Panc1 (cell line): ENCODE measurements around the gene NPPC. TPM values are rescaled to one million over a fixed set of nuclear protein-coding genes. Genes with fewer than 3 reads are reported as not detected.

ENCODE experiments used
- ATAC-seq: fragments of 200-7000 bp; cut with Tn5 transposase; 2 replicates; pipeline ENCODE4 v1.9.1; 2020; ENCODE audit warnings: mild to moderate bottlenecking, moderate library complexity
- BruUV-seq: library from RNA; stranded (reverse); fragments of 400-500 nt; replicated peaks from 2 replicates; lab custom pipeline; 2021; lab: Mats Ljungman, UMichigan
- CTCF ChIA-PET: fragments of 300-600 bp; sonication (Branson Sonifier 250); formaldehyde crosslinking; loops from one replicate; lab custom pipeline; 2022; ENCODE audit warnings: antibody characterized with exemption; lab: Charles Lee
- POLR2A ChIA-PET: fragments of 300-600 bp; sonication (Branson Sonifier 250); formaldehyde crosslinking; loops from one replicate; lab custom pipeline; 2022; ENCODE audit warnings: antibody characterized with exemption; lab: Charles Lee
- DNase-seq: peaks from one replicate; pipeline ENCODE4 v3.0.0-alpha.2; 2010; ENCODE audit warnings: low read depth, low spot score
- H3K27ac ChIP-seq: 2 replicates; pipeline ENCODE4 v1.5.1; 2011; ENCODE audit warnings: mild to moderate bottlenecking, low read length, inconsistent platforms
- H3K27me3 ChIP-seq: fragments of 200-500 bp; sonication (Bioruptor generic); 2 replicates; pipeline ENCODE4 v1.6.0; 2014; ENCODE audit warnings: low read length, inconsistent platforms; ENCODE audit not compliant: control insufficient read depth, insufficient read depth
- H3K36me3 ChIP-seq: fragments of 200-500 bp; sonication (Bioruptor generic); 2 replicates; pipeline ENCODE4 v1.5.1; 2014; ENCODE audit warnings: inconsistent platforms, mild to moderate bottlenecking, low read length, moderate library complexity; ENCODE audit not compliant: control insufficient read depth, insufficient read depth
- H3K4me1 ChIP-seq: 2 replicates; pipeline ENCODE4 v1.5.1; 2011; ENCODE audit warnings: inconsistent platforms, mild to moderate bottlenecking, low read length, moderate library complexity; ENCODE audit not compliant: control insufficient read depth, insufficient read depth
- H3K4me3 ChIP-seq, 2 experiments: 2 replicates each; pipeline ENCODE4 v1.5.1; 2011 to 2012; ENCODE audit warnings: low read depth in 2 of 2, low read length in 2 of 2, mild to moderate bottlenecking in 2 of 2, inconsistent platforms in 1 of 2, moderate library complexity in 1 of 2
- H3K9me3 ChIP-seq: fragments of 200-500 bp; sonication (Bioruptor generic); 2 replicates; pipeline ENCODE4 v1.5.1; 2014; ENCODE audit warnings: low read depth, mild to moderate bottlenecking, inconsistent platforms, low read length, moderate library complexity; ENCODE audit not compliant: control insufficient read depth, insufficient read depth
- POLR2AphosphoS5 ChIP-seq: IDR thresholded peaks from 2 replicates; pipeline ENCODE4 v1.6.1; 2012; ENCODE audit warnings: mild to moderate bottlenecking, low read depth, low read length, moderate library complexity
- SIN3A ChIP-seq: IDR thresholded peaks from 2 replicates; pipeline ENCODE4 v1.6.1; 2012; ENCODE audit warnings: low read depth, mild to moderate bottlenecking, low read length, moderate library complexity, borderline replicate concordance; ENCODE audit not compliant: insufficient read depth
- TCF7L2 ChIP-seq: IDR thresholded peaks from 2 replicates; pipeline ENCODE4 v1.6.1; 2011; ENCODE audit warnings: mild to moderate bottlenecking, low read depth, low read length, inconsistent platforms
- in situ Hi-C: cut with HindIII; loops from 2 replicates; pipeline ENCODE4 v1.10.0; 2016; ENCODE audit warnings: low sequenced_read_pairs, low pct_unique_long_range_greater_than_20kb
- intact Hi-C: fragments of 100-400 bp; cut with micrococcal nuclease; formaldehyde crosslinking; loops from one replicate; pipeline ENCODE4 v1.10.0; 2022; ENCODE audit not compliant: unreplicated experiment
- total RNA-seq: library from RNA; stranded (reverse); gene quantifications from one replicate; pipeline ENCODE4 v1.2.1, GENCODE V29; 2021; ENCODE audit not compliant: unreplicated experiment
- TF ChIP-seq, protein P1 (sequence below): fragments of 450-650 bp; IDR thresholded peaks from 2 replicates; pipeline ENCODE4 v1.5.1; 2017; ENCODE audit warnings: mild to moderate bottlenecking
- TF ChIP-seq, protein P2 (sequence below), 2 experiments: IDR thresholded peaks; 2 replicates each; pipeline ENCODE4 v1.6.1; 2011 to 2012; ENCODE audit warnings: low read depth in 2 of 2, control low read depth in 1 of 2, low read length in 1 of 2, mild to moderate bottlenecking in 1 of 2, moderate library complexity in 1 of 2; ENCODE audit not compliant: insufficient read depth in 1 of 2

The NPPC gene
- total RNA-seq, 1 experiment from 2014 or later: 1.1 TPM

DNA sequence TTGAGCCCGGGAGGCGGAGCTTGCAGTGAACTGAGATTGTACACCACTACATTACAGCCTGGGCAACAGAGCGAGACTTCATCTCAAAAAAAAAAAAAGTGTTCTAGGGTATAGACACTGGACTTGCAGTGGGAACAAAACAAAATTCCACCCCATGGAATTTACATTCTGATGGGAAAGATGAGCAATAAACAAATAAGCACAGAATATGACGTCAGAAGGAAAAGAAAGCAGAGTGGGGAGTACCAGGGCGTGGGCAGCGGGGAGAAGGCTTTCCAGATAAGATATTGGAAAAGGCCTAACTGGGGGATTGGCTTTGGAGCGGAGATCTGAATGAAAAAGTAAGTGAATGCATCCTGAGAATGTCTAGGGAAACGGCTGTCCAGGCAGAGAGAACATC, 17.6 kb downstream of the NPPC start:
- H3K9me3 ChIP-seq: no peaks in the 10 kb centered on the region
- ChIA-PET POLR2A (no interaction called here), CTCF (no interaction called here)
- in situ Hi-C loops: no loop called here
- no peaks in the 10 kb centered on the region for H3K27me3 ChIP-seq
- H3K27ac ChIP-seq: no peak overlapping the region
- no peak for ATAC-seq
- no peak for DNase-seq
- intact Hi-C loops: loop anchor here (5.0 to 10.0 kb wide), 3 partner anchors 419 to 616 kb away; partner anchors contain the start of genes CHRND and PRSS56
- no peak overlapping the region for H3K4me3 ChIP-seq
- H3K36me3 ChIP-seq: no peaks in the 10 kb centered on the region
- BruUV-seq: no TSS peak
- H3K4me1 ChIP-seq: no peaks in the 10 kb centered on the region
- TF ChIP-seq TCF7L2: no peak
- no peak for TF ChIP-seq POLR2AphosphoS5
- TF ChIP-seq, protein P1, sequence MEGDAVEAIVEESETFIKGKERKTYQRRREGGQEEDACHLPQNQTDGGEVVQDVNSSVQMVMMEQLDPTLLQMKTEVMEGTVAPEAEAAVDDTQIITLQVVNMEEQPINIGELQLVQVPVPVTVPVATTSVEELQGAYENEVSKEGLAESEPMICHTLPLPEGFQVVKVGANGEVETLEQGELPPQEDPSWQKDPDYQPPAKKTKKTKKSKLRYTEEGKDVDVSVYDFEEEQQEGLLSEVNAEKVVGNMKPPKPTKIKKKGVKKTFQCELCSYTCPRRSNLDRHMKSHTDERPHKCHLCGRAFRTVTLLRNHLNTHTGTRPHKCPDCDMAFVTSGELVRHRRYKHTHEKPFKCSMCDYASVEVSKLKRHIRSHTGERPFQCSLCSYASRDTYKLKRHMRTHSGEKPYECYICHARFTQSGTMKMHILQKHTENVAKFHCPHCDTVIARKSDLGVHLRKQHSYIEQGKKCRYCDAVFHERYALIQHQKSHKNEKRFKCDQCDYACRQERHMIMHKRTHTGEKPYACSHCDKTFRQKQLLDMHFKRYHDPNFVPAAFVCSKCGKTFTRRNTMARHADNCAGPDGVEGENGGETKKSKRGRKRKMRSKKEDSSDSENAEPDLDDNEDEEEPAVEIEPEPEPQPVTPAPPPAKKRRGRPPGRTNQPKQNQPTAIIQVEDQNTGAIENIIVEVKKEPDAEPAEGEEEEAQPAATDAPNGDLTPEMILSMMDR: no peak
- no peak for TF ChIP-seq SIN3A
- TF ChIP-seq, protein P2, sequence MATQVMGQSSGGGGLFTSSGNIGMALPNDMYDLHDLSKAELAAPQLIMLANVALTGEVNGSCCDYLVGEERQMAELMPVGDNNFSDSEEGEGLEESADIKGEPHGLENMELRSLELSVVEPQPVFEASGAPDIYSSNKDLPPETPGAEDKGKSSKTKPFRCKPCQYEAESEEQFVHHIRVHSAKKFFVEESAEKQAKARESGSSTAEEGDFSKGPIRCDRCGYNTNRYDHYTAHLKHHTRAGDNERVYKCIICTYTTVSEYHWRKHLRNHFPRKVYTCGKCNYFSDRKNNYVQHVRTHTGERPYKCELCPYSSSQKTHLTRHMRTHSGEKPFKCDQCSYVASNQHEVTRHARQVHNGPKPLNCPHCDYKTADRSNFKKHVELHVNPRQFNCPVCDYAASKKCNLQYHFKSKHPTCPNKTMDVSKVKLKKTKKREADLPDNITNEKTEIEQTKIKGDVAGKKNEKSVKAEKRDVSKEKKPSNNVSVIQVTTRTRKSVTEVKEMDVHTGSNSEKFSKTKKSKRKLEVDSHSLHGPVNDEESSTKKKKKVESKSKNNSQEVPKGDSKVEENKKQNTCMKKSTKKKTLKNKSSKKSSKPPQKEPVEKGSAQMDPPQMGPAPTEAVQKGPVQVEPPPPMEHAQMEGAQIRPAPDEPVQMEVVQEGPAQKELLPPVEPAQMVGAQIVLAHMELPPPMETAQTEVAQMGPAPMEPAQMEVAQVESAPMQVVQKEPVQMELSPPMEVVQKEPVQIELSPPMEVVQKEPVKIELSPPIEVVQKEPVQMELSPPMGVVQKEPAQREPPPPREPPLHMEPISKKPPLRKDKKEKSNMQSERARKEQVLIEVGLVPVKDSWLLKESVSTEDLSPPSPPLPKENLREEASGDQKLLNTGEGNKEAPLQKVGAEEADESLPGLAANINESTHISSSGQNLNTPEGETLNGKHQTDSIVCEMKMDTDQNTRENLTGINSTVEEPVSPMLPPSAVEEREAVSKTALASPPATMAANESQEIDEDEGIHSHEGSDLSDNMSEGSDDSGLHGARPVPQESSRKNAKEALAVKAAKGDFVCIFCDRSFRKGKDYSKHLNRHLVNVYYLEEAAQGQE (IDR thresholded peaks at IDR 0.05; ENCODE audit: insufficient read depth in 1 of 2, low read depth in 2 of 2, low read length in 1 of 2): no peak

DNA sequence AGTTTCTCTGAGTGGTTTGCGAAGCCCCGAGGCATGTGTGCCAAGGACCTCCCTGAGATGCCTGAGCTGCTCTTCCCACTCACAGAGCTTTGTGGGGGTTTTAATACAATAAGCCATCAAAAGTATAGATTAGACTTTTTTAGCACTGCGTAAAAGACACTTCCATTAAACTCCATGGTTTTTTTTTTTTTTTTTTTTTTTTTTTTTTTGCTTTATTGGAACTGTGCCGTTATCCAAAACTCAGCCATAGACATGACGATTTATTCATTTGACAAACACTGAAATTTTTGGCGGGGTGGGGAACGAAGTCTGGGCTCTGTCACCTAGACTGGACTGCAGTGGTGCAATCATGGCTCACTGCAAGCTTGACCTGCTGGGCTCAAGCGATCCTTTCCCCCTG, 18.4 kb downstream of the NPPC start:
- Histone ChIP-seq H3K36me3 (no peaks in the 10 kb centered on the region), H3K27me3 (no peaks in the 10 kb centered on the region), H3K27ac (no peak overlapping the region), H3K4me1 (no peaks in the 10 kb centered on the region), H3K9me3 (no peaks in the 10 kb centered on the region), H3K4me3 (no peak overlapping the region)
- intact Hi-C loops: loop anchor here (5.0 to 10.0 kb wide), 3 partner anchors 420 to 617 kb away; partner anchors contain the start of genes CHRND and PRSS56
- ATAC-seq (no peak), DNase-seq (no peak)
- TF ChIP-seq POLR2AphosphoS5 (no peak), SIN3A (no peak), TCF7L2 (no peak)
- TF ChIP-seq, protein P1: no peak
- TF ChIP-seq, protein P2 (IDR thresholded peaks at IDR 0.05; ENCODE audit: insufficient read depth in 1 of 2, low read depth in 2 of 2, low read length in 1 of 2): no peak
- in situ Hi-C loops: no loop called here
- no TSS peak for BruUV-seq
- ChIA-PET POLR2A (no interaction called here), CTCF (interaction anchor here (0.6 kb wide), 1 partner anchor 148 kb away, joined by 4 read pairs; no protein-coding TSS in a partner anchor)
